MCF 10A (cell line): ENCODE measurements around the gene GPD1L. TPM values are rescaled to one million over a fixed set of nuclear protein-coding genes. Genes with fewer than 3 reads are reported as not detected.

Experiments
- BruUV-seq: library from RNA; stranded (reverse); fragments of 400-500 nt; replicated peaks from 2 replicates; lab custom pipeline; 2021; lab: Mats Ljungman, UMichigan
- CTCF ChIA-PET: fragments of 300-600 bp; sonication (Branson Sonifier 250); formaldehyde crosslinking; extraction: SDS; loops from one replicate; lab custom pipeline; 2021; ENCODE audit warnings: antibody characterized with exemption, inconsistent platforms; lab: Yijun Ruan, JAX
- POLR2A ChIA-PET: fragments of 300-600, 350-650 bp; sonication (Branson Sonifier 250); formaldehyde crosslinking; extraction: SDS; loops from one replicate; lab custom pipeline; 2020; ENCODE audit warnings: antibody characterized with exemption, inconsistent platforms; lab: Yijun Ruan, JAX
- DNase-seq: peaks from one replicate; pipeline ENCODE4 v3.0.0-alpha.2; 2018; ENCODE audit not compliant: unreplicated experiment
- H3K27ac Mint-ChIP-seq: one replicate; pipeline ENCODE4 v1.8.0; 2022; ENCODE audit warnings: mild to moderate bottlenecking, low read depth, mixed read lengths; ENCODE audit not compliant: unreplicated experiment
- H3K27me3 Mint-ChIP-seq: one replicate; pipeline ENCODE4 v1.8.0; 2022; ENCODE audit warnings: mixed read lengths; ENCODE audit not compliant: insufficient read depth, unreplicated experiment
- H3K36me3 Mint-ChIP-seq: one replicate; pipeline ENCODE4 v1.8.0; 2022; ENCODE audit warnings: mild to moderate bottlenecking, moderate library complexity, mixed read lengths; ENCODE audit not compliant: insufficient read depth, unreplicated experiment
- H3K4me1 Mint-ChIP-seq: one replicate; pipeline ENCODE4 v1.8.0; 2022; ENCODE audit warnings: mixed read lengths; ENCODE audit not compliant: insufficient read depth, unreplicated experiment
- H3K4me3 Mint-ChIP-seq: one replicate; pipeline ENCODE4 v1.8.0; 2022; ENCODE audit warnings: mild to moderate bottlenecking, moderate library complexity, mixed read lengths; ENCODE audit not compliant: unreplicated experiment
- H3K9me3 Mint-ChIP-seq: one replicate; pipeline ENCODE4 v1.8.0; 2022; ENCODE audit warnings: mixed read lengths; ENCODE audit not compliant: unreplicated experiment
- CTCF ChIP-seq: fragments of 200-600 bp; IDR thresholded peaks from one replicate; pipeline ENCODE4 v1.8.0; 2022; ENCODE audit warnings: antibody characterized with exemption, mild to moderate bottlenecking; ENCODE audit not compliant: unreplicated experiment
- intact Hi-C: fragments of 100-400 bp; cut with micrococcal nuclease; formaldehyde crosslinking; loops from 2 replicates; pipeline ENCODE4 v1.14.1; 2022
- total RNA-seq: library from RNA; stranded (reverse); gene quantifications from 2 replicates; pipeline ENCODE4 v1.2.3, GENCODE V29; 2022

Gene GPD1L
- total RNA-seq, 1 experiment from 2014 or later = 9.7 TPM

GRCh38 chr3:32198714-32199113 lies 92.3 kb downstream of the GPD1L start:
- intact Hi-C loops = no loop called here
- no peak for DNase-seq
- Mint-ChIP-seq H3K36me3 (no peaks in the 10 kb centered on the region), H3K4me3 (no peak overlapping the region), H3K27me3 (peaks cover 15% of the 10 kb centered on the region), H3K27ac (no peak overlapping the region), H3K4me1 (peaks cover 4% of the 10 kb centered on the region), H3K9me3 (no peaks in the 10 kb centered on the region)
- TF ChIP-seq CTCF = no peak
- POLR2A ChIA-PET = no interaction called here
- CTCF ChIA-PET = no interaction called here
- no TSS peak for BruUV-seq

GRCh38 chr3:32200490-32200889 lies 94.1 kb downstream of the GPD1L start:
- CTCF ChIA-PET = interaction anchor here (0.5 to 0.7 kb wide), 3 partner anchors 10 to 271 kb away, joined by 3 to 4 read pairs (median 3); no protein-coding TSS in a partner anchor
- H3K9me3 Mint-ChIP-seq = no peaks in the 10 kb centered on the region

GRCh38 chr3:32200992-32201758 lies 94.8 kb downstream of the GPD1L start:
- no peaks in the 10 kb centered on the region for H3K9me3 Mint-ChIP-seq
- no peak for TF ChIP-seq CTCF
- H3K4me3 Mint-ChIP-seq = no peak overlapping the region
- no TSS peak for BruUV-seq
- ChIA-PET CTCF (interaction anchor here (0.6 to 0.7 kb wide), 3 partner anchors 9 to 271 kb away, joined by 3 to 4 read pairs (median 3); no protein-coding TSS in a partner anchor), POLR2A (interaction anchor here (0.7 to 1.2 kb wide), 2 partner anchors 13 to 64 kb away, joined by 3 read pairs; no protein-coding TSS in a partner anchor)
- H3K36me3 Mint-ChIP-seq = no peaks in the 10 kb centered on the region
- no peak overlapping the region for H3K27ac Mint-ChIP-seq
- peaks cover 27% of the 10 kb centered on the region for H3K27me3 Mint-ChIP-seq
- no peak for DNase-seq
- H3K4me1 Mint-ChIP-seq = peaks cover 6% of the 10 kb centered on the region
- intact Hi-C loops = no loop called here

More at GRCh38 chr3:32200490-32200889, 94.1 kb downstream of the GPD1L start:
- H3K4me3 Mint-ChIP-seq = no peak overlapping the region
- H3K36me3 Mint-ChIP-seq = no peaks in the 10 kb centered on the region
- BruUV-seq = no TSS peak
- POLR2A ChIA-PET = interaction anchor here (0.7 to 1.2 kb wide), 2 partner anchors 12 to 63 kb away, joined by 3 read pairs; no protein-coding TSS in a partner anchor
- DNase-seq = peak; percentile 14
- H3K4me1 Mint-ChIP-seq = peaks cover 6% of the 10 kb centered on the region
- H3K27me3 Mint-ChIP-seq = peaks cover 20% of the 10 kb centered on the region
- intact Hi-C loops = no loop called here
- no peak overlapping the region for H3K27ac Mint-ChIP-seq
- no peak for TF ChIP-seq CTCF

GRCh38 chr3:32202496-32202895 lies 96.1 kb downstream of the GPD1L start:
- intact Hi-C loops = no loop called here
- CTCF ChIA-PET = no interaction called here
- Mint-ChIP-seq H3K4me1 (peaks cover 6% of the 10 kb centered on the region), H3K27me3 (peaks cover 28% of the 10 kb centered on the region), H3K36me3 (no peaks in the 10 kb centered on the region), H3K4me3 (no peak overlapping the region), H3K9me3 (no peaks in the 10 kb centered on the region), H3K27ac (no peak overlapping the region)
- POLR2A ChIA-PET = no interaction called here
- DNase-seq = no peak
- BruUV-seq = no TSS peak
- no peak for TF ChIP-seq CTCF
